ENCODE data around the gene HK3.

Gene HK3

GRCh38 chr5:176895831-176896230, 3.3 kb downstream of the HK3 start:
- TF ChIP-seq CTCF (IDR thresholded peaks at IDR 0.05; ENCODE audit: borderline replicate concordance, insufficient read depth, low read depth, low read length), result no peak
- no peak overlapping the region for H3K4me3 ChIP-seq (ENCODE audit: low read depth, low read length)

DNA sequence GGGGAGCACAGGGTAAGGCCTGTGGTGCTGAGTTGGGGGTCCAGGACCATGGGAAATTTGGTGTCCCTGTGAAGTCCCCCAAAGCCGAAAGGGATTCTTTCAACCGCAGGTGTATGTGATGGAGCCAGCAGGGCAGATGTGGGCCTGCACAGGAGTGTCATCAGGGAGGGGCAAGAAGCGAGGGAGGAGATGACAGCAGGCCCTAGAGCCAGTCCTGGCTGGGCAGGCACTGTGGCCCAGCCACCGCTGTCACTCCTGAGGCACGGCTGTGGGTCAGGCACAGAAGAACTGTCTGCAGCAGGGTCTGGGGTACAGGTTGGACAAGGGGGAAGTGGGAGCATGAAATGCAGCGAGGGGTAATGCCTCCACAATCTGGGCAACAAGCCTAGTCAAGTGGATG, 4.8 kb downstream of the HK3 start:
- H3K4me3 ChIP-seq (ENCODE audit: low read depth, low read length), result no peak overlapping the region
- TF ChIP-seq CTCF (IDR thresholded peaks at IDR 0.05; ENCODE audit: borderline replicate concordance, insufficient read depth, low read depth, low read length), result no peak

DNA sequence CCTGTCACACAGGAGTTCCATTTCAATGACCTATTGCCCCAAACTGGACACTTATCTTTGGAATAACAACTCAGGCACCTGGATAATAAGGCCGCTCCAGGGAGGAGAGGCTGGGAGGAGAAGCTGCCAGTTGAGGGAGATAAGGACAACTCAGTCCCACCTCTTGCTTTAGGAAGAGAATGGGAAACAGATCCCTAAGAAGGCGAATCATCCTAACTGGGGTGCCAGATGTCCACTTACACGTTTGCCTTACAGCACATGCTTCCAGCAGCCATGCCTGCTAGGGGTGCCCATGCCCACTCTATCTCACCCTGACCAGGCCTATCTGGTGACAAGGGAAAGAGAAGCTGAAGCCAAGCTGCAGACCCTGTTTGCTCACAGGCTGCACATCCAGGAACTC, 6.5 kb downstream of the HK3 start:
- H3K4me3 ChIP-seq (ENCODE audit: low read depth, low read length), result no peak overlapping the region
- TF ChIP-seq CTCF (IDR thresholded peaks at IDR 0.05; ENCODE audit: borderline replicate concordance, insufficient read depth, low read depth, low read length), result no peak

DNA sequence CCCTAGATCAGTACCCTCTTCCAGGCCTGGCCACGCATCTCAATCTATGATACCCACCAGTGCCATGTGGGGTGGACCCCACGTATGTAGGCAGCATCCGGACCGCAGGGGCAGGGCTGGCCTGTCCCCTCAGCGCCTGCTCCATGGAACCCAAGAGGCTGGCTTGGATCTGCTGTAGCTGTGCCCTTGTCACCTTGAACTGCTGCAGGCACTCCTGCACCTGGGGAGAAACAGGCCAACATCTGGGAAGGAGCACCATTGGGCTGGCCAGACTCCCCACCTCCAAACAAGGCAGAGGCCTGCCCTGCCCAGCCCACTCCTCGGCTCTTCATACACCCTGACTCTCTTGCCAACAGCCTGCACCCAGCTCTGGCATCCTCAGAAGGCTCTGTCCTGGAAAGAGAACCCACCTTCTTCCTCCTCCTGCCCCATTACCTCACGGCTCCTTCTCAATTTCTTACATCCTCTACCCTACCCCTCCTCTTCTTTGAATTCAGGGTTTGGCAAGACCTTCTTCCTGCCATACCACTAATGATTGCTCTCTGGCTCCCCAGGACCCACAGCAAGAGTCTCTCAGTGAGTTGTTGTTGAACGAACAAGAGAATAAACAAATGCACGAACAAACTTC, 7.7 kb downstream of the HK3 start:
- no peak overlapping the region for H3K4me3 ChIP-seq (ENCODE audit: low read depth, low read length)
- TF ChIP-seq CTCF (IDR thresholded peaks at IDR 0.05; ENCODE audit: borderline replicate concordance, insufficient read depth, low read depth, low read length), result no peak

DNA sequence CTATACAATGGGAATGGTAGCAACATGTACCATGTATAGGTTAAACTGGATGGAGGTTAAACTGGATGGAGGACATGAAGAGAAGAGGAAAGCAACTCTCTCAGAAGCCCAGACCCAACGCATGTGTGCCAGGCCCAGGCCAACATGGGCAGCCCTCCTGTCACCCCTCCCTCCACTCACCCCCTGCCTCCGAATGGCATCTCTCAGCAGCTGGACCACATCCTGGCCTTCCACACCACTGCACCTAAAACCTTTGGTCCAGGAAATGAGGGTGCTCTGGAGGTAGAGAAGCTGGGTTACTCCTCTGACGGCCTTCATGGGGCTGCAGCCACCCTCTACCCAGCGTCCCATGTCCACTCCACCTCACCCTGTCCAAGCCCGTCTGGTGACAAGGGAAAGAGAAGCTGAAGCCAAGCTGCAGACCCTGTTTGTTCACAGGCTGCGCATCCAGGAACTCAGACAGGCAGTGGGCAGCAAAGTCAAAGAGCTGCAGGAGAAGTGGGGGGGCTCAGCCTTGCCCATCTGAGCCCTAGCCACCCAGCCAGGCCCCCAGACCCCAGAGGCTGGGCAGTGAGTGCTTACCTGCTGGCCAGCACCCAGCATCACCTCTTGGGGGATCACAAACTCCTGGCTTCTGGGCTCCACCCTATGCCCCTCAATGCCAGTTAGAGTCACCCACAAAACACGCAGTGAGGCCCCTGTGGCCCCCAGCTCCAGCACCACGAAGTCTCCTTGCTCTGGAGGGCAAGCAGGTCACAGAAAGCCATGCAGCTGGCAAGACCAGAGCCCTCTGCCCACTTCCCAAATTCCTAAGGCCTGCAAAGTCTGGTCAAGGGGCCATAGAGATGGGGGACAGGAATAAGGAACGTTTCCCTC, 8.5 kb downstream of the HK3 start:
- no peak for TF ChIP-seq CTCF (IDR thresholded peaks at IDR 0.05; ENCODE audit: borderline replicate concordance, insufficient read depth, low read depth, low read length)
- no peak overlapping the region for H3K4me3 ChIP-seq (ENCODE audit: low read depth, low read length)

GRCh38 chr5:176889321-176890280, 9.5 kb downstream of the HK3 start:
- no peak overlapping the region for H3K4me3 ChIP-seq (ENCODE audit: low read depth, low read length)
- no peak for TF ChIP-seq CTCF (IDR thresholded peaks at IDR 0.05; ENCODE audit: borderline replicate concordance, insufficient read depth, low read depth, low read length)
